Stimulated activated CD8-positive, alpha-beta memory T cell treated with anti-CD3 and anti-CD28 coated beads, Interleukin-12 subunit alpha, Interleukin-12 subunit beta, amount 100 ng/mL, for 4 hours (primary cell): Measurements from ENCODE around the gene UQCRC2.
"Not testable (repeated sequence)": the region's sequence is repeated elsewhere in the genome, so short reads cannot be mapped to it uniquely, and the experiment has no call there.

Experiments used
- DNase-seq: peaks from one replicate; pipeline ENCODE4 v3.0.0-alpha.2; 2020; ENCODE audit warnings: low read depth

The UQCRC2 gene

DNA sequence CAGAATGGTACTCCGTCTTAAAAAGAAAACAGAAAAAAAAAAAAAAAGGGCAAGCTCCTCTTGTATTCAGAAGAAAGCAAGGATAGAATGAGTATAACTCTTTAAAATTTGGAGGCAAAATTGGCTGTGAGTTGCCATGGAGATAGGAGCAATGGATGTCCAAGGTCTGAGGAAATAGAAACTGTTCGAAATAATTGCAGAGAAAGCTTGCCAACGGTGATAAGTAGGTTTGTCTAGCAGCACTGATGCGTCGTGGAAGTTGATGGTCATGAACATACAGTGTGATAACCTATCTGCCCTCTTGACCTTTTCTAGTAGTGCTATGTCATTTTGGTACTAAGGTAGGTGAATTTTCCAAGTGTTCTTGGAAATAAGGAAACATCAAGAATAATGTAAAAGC, 57.7 kb downstream of the UQCRC2 start:
- no peak for DNase-seq

DNA sequence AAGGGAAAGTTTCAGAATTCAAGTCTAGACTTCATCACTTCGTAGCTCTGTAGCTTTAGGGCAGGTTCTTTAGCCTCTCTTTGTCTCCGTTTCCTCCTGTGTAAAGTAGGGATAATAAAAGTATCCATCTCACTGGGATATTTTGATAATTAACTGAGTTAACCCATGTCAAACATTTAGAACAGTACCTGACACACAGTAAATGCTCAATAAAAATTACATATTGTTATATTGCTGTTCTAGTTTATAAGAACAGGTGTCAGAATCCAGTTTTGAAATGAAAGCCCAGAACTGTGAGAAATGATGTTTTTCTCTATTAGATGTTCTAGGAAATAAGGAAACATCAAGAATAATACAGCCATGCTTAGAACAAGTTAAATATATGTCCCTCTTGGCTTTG, 59.1 kb downstream of the UQCRC2 start:
- no peak for DNase-seq

DNA sequence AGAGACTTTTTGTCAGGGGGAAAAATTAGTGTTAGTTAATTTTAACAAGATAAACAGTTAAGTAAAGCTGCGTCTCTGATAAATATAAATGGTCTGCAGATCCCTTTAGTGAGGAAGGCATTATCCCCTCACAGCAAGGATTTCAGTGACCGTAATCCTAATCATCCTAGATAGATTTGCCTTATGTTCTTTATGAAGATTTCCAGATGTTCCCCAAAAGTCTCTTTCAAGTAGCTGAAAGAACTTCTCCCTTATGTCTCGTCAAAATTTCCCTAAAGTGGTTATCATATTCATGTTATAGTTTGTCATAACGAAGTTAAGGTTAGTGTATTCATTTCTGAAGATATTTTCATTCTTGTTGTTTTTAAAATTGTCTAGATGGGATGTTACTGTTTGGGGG, 60.3 kb downstream of the UQCRC2 start:
- DNase-seq, result no peak

DNA sequence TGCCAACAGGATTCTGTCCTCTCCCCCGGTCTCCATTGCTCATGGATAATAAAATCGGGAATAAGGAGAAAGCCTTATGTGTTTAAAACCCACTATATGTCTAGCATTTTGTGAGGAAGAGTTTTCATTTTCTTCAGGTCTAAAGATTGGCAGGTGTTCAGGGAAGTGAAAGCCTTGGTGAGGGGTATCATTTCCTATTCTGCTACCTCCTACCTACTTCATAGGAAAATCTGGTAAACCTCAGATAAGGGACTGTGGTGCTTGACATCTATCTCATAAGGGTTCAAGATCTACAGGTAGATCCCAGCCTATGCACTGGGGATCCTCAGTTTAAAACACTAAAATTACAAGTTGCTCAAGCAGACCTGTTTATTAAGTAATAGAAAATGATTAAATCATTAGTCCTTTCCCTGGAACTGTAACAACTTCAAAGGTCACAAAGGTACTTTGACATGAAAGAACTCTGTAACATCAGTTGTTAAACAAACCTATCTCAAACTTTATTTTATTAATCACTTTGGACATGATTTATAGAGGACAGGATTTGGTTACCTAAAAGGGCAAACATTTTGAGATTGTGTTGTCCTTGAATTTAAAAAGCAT, 61.2 kb downstream of the UQCRC2 start:
- no peak for DNase-seq

DNA sequence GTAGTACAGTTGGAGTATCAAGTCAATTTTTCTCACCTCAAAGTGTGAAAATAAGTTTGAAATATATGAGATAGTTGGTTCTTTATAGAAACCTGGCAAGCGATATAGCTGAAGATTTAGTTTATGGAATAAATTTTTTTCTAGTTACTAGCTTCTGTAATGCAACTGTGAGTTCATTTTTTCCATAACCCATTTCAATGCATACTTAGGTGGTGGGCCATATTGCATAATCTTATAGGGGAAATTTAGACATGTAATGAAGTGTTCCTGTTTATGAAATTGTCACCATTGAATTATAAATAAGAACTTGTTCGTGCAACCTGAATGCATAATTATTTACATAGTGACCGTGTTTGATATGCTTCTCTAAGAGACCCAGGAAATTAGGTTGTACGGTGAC, 63.8 kb downstream of the UQCRC2 start:
- no peak for DNase-seq

DNA sequence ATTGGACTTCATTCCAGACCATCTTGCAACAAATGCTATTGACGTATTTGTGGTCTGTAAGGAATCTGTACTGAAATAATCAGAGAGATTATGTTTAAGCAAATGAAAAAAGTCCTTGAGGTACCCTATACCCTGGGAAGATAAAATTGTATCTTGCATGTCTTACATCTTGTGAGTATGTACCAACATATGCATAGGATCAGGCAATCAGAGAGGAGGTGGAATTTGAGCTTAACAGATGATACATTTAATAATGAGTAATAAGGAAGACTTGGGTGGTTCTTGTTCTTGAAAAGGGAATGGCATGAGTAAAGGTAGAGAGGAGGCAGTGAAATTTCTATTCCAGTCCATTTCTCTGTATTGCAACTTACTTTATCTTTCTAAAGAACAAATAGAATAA, 65.4 kb downstream of the UQCRC2 start:
- no peak for DNase-seq

DNA sequence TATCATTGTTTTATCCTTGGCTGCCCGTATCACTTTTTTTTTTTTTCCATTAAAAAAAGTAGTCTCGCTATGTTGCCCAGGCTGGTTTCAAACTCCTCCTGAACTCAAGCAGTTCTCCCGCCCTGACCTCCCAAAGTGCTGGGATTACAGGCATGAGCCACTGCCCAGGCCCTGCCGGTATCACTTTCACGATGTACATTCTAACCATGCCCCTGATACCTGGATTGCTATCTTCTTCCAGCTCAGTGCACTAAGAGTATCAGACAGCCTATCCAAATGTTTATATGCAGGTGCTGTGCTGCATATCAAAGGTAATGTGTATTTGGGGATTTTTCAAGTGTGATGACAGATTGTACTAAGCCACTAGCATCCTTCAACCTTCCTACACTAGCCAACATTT, 69.0 kb downstream of the UQCRC2 start:
- DNase-seq, result no peak

DNA sequence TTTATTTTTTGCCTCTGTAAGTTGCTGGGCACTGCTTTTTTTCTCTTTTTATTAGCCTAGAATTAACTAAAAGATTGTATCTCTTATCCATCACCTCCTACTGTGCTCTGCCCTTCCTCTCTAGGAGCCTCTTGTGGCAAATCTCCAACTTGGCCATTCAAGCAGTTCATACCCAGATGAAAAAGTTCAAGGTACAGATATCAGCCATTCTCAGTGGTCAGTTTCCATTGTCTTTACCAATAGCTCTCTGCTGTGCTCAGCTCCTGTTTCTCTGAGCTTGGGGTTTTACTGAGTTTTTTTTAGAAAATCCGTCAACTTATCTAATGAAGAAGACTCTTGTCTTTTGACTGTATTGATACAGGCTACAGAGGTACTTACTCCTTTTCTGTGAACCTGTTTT, 70.3 kb downstream of the UQCRC2 start:
- DNase-seq, result no peak

DNA sequence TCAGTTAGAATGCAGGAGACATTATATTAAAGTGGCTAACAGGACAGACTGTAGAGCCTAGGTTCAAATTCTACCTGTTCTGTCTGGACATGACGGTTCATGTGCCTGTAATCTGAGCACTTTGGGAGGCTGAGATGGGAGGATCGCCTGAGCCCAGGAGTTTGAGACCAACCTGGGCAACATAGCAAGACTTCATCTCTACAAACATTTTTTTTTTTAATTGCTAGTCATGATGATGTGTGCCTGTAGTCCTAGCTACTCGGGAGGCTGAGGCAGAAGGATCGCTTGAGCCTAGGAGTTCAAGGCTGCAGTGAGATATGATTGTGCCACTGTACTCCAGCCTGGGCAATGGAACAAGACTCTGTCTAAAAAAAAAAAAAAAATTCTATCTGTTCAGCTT, 71.6 kb downstream of the UQCRC2 start:
- DNase-seq, result not testable (repeated sequence)

DNA sequence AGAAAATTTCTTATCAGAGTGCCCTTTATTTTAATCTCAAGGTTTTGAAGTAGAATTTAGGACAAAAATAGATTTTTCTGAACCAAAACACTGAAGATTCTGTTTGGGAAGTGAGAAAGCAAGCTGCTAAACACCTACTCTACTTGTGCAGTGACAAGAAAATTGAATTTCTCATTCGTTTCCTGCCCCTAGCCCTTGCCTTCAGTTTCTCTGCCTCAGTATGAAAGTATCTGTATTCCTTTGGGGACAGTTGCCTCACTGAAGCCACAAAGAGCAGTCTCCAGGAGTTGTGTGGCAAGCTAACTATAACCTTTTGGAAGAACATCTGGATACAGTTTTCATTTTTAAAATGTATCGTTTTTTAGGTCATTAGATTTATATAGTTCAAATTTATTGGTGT, 74.5 kb downstream of the UQCRC2 start:
- no peak for DNase-seq

DNA sequence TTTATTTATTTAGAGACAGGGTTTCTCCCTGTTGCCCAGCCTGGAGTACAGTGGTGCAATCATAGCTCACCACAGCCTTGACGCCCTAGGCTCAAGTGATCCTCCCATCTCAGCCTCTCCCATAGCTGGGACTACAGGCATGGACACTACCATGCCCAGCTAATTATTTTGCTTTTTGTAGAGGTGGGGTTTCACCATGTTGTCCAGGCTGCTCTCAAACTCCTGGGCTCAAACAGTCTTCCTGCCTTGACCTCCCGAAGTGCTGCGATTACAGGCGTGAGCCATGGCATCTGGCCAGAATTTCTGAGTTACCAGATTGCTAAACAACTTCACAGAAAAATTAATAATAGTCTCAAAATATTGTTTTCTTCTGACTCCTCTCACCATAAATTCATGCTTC, 76.5 kb downstream of the UQCRC2 start:
- DNase-seq, result no peak

DNA sequence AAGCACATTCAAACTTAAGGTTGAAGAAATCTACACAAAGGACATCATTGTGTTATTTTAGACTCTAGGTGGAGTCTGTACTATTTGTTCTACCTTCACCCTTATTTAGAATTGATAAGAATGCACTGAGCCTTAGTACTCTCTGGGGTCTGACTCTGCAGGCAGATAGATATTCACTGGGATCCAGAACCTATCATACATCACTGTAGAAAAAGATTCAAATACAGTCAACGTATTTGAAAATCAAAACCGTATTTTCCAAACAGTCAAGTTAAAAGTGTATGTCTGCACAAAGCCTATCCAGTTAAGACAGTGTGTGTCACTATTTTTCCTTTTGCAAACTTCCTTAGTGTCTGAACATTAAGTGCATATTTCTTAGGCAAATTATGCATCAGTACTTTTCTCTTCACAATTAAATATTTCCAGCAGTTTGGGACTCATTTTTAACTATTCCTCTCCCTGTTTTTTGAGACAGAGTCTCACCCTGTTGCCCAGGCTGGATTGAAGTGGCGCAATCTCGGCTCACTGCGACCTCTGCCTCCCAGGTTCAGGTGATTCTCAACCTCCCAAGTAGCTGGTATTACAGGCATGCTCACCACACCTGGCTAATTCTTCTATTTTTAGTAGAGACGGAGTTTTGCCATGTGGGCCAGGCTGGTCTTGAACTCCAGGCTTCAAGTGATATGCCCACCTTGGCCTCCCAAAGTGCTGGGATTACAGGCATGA, 77.1 kb downstream of the UQCRC2 start:
- DNase-seq, result no peak

DNA sequence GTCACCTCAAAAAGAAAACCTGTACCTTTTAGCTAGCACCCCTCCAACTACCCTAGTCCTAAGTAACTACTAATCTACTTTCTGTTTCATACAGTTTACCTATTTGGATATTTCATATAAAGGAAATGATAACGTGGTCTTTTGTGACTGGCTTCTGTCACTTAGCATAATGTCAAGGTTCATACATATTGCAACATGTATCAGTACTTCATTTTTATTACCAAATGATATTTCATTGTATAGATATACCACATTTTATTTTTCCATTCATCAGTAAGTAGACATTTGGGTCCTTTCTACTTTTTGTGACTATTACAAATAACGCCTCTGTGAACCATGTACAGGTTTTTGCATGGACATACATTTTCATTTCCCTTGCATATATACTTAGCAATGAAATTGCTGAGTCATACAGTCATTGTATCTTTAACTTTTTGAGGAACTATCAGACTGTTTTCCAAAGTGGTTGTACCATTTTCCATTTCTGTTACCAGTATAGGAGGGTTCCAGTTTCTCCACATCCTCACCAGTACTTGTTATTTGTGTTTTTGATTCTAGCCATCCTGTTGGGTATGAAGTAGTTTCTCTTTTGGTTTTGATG, 78.4 kb downstream of the UQCRC2 start:
- DNase-seq, result no peak
